Measurements from ENCODE around the gene RREB1.

RREB1 gene

DNA sequence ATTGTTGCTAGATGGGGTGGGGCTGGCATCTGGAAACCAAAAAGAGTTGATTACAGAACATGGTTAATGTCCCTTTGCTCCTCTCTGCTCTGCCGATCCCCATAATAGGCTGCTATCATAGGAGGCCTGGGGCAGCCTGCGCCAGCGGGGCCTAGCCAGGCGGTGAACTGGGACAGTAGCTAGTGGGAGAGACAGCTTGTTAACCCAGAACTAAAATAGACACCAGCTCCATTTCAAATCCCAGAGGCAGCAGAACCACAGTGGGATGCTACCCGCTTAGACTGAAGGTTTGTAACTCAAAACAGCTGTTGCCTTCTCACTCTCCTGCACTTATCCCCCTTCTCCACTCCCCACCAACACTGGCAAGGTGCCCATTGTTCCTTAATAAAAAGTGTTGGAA is 106.7 kb downstream of the RREB1 start:
- Histone ChIP-seq H3K27ac (ENCODE audit: low read depth, low read length) (peak overlapping the region; percentile 91), H3K36me3 (ENCODE audit: control insufficient read depth in 5 of 5, insufficient read depth in 5 of 5, low read length in 5 of 5) (peaks cover 7 to 67% (median 61%) of the 10 kb centered on the region in 5 donors), H3K4me3 (ENCODE audit: low read depth in 1 of 5, low read length in 5 of 5) (no peak overlapping the region), H3K4me1 (ENCODE audit: control insufficient read depth in 5 of 5, insufficient read depth in 5 of 5, low read length in 5 of 5) (peaks cover 4 to 52% (median 37%) of the 10 kb centered on the region in 5 donors), H3K9ac (ENCODE audit: low read length in 5 of 5) (peak overlapping the region in 1 of 5 donors; percentile 23), H3K9me3 (ENCODE audit: control insufficient read depth in 5 of 5, low read length in 5 of 5) (no peaks in the 10 kb centered on the region), H3K27me3 (ENCODE audit: control insufficient read depth in 5 of 5, insufficient read depth in 4 of 5, low read length in 5 of 5) (no peaks in the 10 kb centered on the region)

DNA sequence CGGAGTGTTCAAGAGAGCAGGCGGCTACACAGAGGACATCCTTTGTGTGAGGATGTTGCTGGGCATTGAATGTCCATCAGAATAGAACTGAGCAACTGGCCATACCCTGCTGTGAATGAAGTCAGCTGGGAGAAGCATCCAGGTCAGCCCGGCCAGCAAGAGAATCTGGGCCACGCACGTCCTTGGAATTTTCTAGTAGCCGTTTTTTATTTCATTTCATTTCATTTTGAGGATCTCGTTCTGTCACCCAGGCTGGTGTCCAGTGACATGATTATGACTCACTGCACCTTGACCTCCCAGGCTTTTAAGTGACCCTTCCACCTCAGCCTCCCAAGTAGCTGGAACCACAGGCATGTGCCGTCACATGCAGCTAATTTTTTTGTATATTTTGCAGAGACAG is 107.4 kb downstream of the RREB1 start:
- Histone ChIP-seq H3K27me3 (ENCODE audit: control insufficient read depth in 5 of 5, insufficient read depth in 4 of 5, low read length in 5 of 5) (no peaks in the 10 kb centered on the region), H3K4me3 (ENCODE audit: low read depth in 1 of 5, low read length in 5 of 5) (no peak overlapping the region), H3K9ac (ENCODE audit: low read length in 5 of 5) (no peak overlapping the region), H3K36me3 (ENCODE audit: control insufficient read depth in 5 of 5, insufficient read depth in 5 of 5, low read length in 5 of 5) (peaks cover 7 to 73% (median 61%) of the 10 kb centered on the region in 5 donors), H3K27ac (ENCODE audit: low read depth, low read length) (peak overlapping the region; percentile 91), H3K9me3 (ENCODE audit: control insufficient read depth in 5 of 5, low read length in 5 of 5) (no peaks in the 10 kb centered on the region), H3K4me1 (ENCODE audit: control insufficient read depth in 5 of 5, insufficient read depth in 5 of 5, low read length in 5 of 5) (peaks cover 7 to 57% (median 44%) of the 10 kb centered on the region in 5 donors)

DNA sequence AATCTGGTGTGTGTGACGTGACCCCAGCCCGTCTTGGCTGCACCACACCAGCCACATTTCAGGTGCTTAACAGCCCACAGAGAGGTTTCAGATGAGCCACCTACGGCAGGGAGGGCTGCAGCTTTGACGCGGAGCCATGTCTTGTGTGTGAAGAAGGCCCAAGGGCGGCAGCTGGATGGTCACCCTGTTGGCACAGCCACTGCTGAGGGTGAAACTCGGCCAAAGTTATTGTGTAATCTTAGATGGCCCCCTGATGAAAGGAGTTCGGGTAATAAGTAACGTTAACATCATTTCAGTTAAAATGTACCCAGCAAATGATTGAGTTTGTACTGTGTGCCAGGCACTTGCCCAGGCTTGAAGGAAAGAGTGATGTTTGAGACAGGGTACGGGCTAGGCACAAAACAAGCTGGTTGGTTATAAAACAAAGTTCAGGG is 108.1 kb downstream of the RREB1 start:
- H3K4me1 ChIP-seq (ENCODE audit: control insufficient read depth in 5 of 5, insufficient read depth in 5 of 5, low read length in 5 of 5), result peaks cover 7 to 59% (median 51%) of the 10 kb centered on the region in 5 donors
- peaks cover 6 to 73% (median 59%) of the 10 kb centered on the region in 5 donors for H3K36me3 ChIP-seq (ENCODE audit: control insufficient read depth in 5 of 5, insufficient read depth in 5 of 5, low read length in 5 of 5)
- no peak overlapping the region for H3K4me3 ChIP-seq (ENCODE audit: low read depth in 1 of 5, low read length in 5 of 5)
- peak overlapping the region in 3 of 5 donors; percentile 12 to 48 (median 19) for H3K9ac ChIP-seq (ENCODE audit: low read length in 5 of 5)
- H3K27me3 ChIP-seq (ENCODE audit: control insufficient read depth in 5 of 5, insufficient read depth in 4 of 5, low read length in 5 of 5), result no peaks in the 10 kb centered on the region
- peak overlapping the region; percentile 91 for H3K27ac ChIP-seq (ENCODE audit: low read depth, low read length)
- H3K9me3 ChIP-seq (ENCODE audit: control insufficient read depth in 5 of 5, low read length in 5 of 5), result no peaks in the 10 kb centered on the region

DNA sequence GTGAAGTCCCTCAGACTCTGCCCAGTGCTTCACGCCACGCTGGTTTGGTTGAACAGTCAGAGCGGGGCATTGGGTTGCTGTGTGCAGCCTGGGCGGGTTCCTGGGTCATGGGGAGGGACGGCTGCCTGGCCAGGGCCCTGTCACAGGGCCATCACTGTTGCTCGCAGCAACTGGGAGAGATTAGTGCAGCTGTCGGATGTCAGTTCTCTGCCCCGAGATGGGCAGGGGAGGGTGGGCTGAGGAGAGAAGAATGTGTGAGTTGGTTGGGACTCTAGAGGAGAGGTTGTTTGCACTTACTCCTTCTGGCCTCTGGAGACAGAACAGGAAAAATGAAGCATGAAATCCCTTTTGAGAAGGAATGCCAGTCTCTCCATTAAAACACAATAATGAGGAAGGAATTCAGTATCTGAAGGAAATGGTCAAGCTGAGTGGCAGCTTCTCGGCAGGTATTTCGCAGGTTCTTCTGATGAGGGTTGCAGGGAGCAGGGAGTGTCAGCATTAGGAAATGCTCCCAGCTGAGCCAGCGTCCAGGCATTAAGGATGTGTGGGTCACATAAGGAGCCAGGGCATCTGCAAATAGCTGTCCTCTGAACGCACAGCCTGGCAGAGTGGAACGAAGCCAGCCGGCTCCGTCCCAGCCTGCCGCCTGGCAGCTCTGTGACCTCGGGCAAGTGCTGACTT is 109.3 kb downstream of the RREB1 start:
- H3K4me1 ChIP-seq (ENCODE audit: control insufficient read depth in 5 of 5, insufficient read depth in 5 of 5, low read length in 5 of 5), result peaks cover 7 to 67% (median 58%) of the 10 kb centered on the region in 5 donors

DNA sequence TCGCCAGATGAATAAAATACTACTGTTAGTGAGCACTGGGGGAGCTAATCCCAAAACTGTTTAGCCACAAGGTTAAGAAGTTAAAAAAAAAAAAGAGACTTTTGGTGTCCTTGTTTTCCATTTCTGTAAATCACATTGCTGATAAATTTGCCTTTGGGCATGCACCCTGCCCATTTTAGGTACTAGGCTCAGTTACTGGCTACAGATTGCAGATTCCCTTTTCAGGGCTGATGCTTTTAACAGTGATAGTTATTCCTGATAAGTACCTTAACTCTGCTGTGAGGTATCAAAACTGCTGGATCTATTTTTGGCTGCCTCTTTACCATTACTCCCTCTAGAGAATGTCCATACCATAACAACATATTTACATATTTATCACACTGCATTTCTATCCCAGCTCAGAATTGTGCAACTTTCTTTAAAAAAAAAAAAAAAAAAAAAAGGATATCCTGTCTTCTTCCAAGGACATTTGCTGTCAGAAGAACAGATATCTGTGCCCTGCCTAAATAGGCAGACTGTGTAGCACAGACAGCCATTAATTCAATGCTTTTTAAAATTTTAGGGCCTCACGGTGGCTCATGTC is 110.7 kb downstream of the RREB1 start:
- no peak overlapping the region for H3K9ac ChIP-seq (ENCODE audit: low read length in 5 of 5)
- H3K27ac ChIP-seq (ENCODE audit: low read depth, low read length), result peak overlapping the region; percentile 91
- peaks cover 7 to 67% (median 62%) of the 10 kb centered on the region in 5 donors for H3K4me1 ChIP-seq (ENCODE audit: control insufficient read depth in 5 of 5, insufficient read depth in 5 of 5, low read length in 5 of 5)
- H3K27me3 ChIP-seq (ENCODE audit: control insufficient read depth in 5 of 5, insufficient read depth in 4 of 5, low read length in 5 of 5), result no peaks in the 10 kb centered on the region
- no peak overlapping the region for H3K4me3 ChIP-seq (ENCODE audit: low read depth in 1 of 5, low read length in 5 of 5)
- no peaks in the 10 kb centered on the region for H3K9me3 ChIP-seq (ENCODE audit: control insufficient read depth in 5 of 5, low read length in 5 of 5)
- peaks cover 3 to 58% (median 42%) of the 10 kb centered on the region in 5 donors for H3K36me3 ChIP-seq (ENCODE audit: control insufficient read depth in 5 of 5, insufficient read depth in 5 of 5, low read length in 5 of 5)

More for the DNA sequence above, 109.3 kb downstream of the RREB1 start:
- H3K27ac ChIP-seq (ENCODE audit: low read depth, low read length), result peak overlapping the region; percentile 91
- H3K9ac ChIP-seq (ENCODE audit: low read length in 5 of 5), result peak overlapping the region in 2 of 5 donors; percentile 14 to 19
- no peaks in the 10 kb centered on the region for H3K27me3 ChIP-seq (ENCODE audit: control insufficient read depth in 5 of 5, insufficient read depth in 4 of 5, low read length in 5 of 5)
- no peaks in the 10 kb centered on the region for H3K9me3 ChIP-seq (ENCODE audit: control insufficient read depth in 5 of 5, low read length in 5 of 5)
- peaks cover 3 to 64% (median 47%) of the 10 kb centered on the region in 5 donors for H3K36me3 ChIP-seq (ENCODE audit: control insufficient read depth in 5 of 5, insufficient read depth in 5 of 5, low read length in 5 of 5)
- no peak overlapping the region for H3K4me3 ChIP-seq (ENCODE audit: low read depth in 1 of 5, low read length in 5 of 5)

DNA sequence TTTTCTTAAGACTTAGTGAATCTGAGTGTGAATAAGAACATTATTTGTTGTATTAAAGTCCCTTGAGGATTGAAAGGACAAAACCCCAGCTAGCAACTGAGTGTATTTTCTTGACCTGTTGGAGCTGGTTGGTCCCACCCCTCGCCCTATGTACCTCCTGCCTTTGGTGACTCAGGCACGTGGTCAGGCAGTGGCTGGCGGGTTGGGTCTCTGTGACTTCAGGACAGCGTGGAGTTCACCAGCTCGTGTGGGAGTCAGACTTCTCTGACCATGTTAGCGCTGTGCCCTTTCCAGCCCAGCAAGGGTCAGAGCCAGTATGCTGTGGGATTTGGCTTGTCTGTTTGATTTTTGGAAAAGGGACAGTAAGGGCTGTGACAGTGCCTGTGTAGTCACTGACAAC is 111.5 kb downstream of the RREB1 start:
- H3K4me1 ChIP-seq (ENCODE audit: control insufficient read depth in 5 of 5, insufficient read depth in 5 of 5, low read length in 5 of 5), result peaks cover 7 to 67% (median 62%) of the 10 kb centered on the region in 5 donors
- H3K27me3 ChIP-seq (ENCODE audit: control insufficient read depth in 5 of 5, insufficient read depth in 4 of 5, low read length in 5 of 5), result no peaks in the 10 kb centered on the region
- H3K27ac ChIP-seq (ENCODE audit: low read depth, low read length), result peak overlapping the region; percentile 85
- peak overlapping the region in 3 of 5 donors; percentile 1 to 37 (median 7) for H3K9ac ChIP-seq (ENCODE audit: low read length in 5 of 5)
- no peaks in the 10 kb centered on the region for H3K9me3 ChIP-seq (ENCODE audit: control insufficient read depth in 5 of 5, low read length in 5 of 5)
- peaks cover 3 to 51% (median 35%) of the 10 kb centered on the region in 5 donors for H3K36me3 ChIP-seq (ENCODE audit: control insufficient read depth in 5 of 5, insufficient read depth in 5 of 5, low read length in 5 of 5)
- no peak overlapping the region for H3K4me3 ChIP-seq (ENCODE audit: low read depth in 1 of 5, low read length in 5 of 5)

DNA sequence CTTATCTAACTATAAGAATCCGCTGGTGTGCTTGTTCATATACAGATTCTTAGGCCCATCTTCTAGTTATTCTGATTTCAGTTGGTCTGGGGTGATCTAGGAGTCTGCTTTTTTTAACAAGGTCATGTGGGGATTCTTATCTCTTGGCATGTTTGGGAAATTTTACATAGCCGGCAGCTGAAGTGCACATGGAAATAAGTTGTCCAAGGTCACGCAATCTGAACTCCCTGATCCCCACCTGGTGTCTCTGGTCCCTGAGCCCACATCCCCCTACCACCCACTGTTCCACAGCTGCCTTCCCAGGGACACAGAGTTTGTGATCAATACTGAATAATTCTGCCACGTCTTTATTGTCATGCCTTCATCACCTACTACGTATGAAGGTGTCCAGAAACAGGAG is 114.4 kb downstream of the RREB1 start:
- Histone ChIP-seq H3K36me3 (ENCODE audit: control insufficient read depth in 5 of 5, insufficient read depth in 5 of 5, low read length in 5 of 5) (peaks cover 9 to 52% (median 37%) of the 10 kb centered on the region in 5 donors), H3K27ac (ENCODE audit: low read depth, low read length) (peak overlapping the region; percentile 46), H3K9ac (ENCODE audit: low read length in 5 of 5) (no peak overlapping the region), H3K9me3 (ENCODE audit: control insufficient read depth in 5 of 5, low read length in 5 of 5) (no peaks in the 10 kb centered on the region), H3K4me3 (ENCODE audit: low read depth in 1 of 5, low read length in 5 of 5) (no peak overlapping the region), H3K4me1 (ENCODE audit: control insufficient read depth in 5 of 5, insufficient read depth in 5 of 5, low read length in 5 of 5) (peaks cover 5 to 51% (median 41%) of the 10 kb centered on the region in 5 donors), H3K27me3 (ENCODE audit: control insufficient read depth in 5 of 5, insufficient read depth in 4 of 5, low read length in 5 of 5) (no peaks in the 10 kb centered on the region)

DNA sequence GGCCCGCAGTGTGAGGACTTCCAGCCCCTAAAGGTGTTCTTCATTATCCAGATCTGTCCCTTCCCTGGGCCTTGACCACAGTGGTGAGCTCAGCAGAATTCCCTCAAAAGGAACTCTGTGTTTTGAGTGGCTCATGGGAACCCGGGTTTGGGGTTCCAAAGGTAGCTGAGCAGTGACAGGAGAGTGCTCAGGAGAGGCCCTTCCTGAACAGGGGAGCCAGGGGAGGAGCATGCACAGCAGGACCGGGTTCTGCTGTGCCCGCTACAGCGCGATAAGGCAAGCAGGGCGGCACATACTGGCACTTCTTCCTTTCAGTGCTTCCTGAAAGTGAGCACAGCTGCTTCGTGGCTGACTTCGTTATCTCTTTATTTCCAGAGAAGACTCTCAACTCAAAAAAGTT is 117.0 kb downstream of the RREB1 start:
- peaks cover 13 to 70% (median 55%) of the 10 kb centered on the region in 5 donors for H3K36me3 ChIP-seq (ENCODE audit: control insufficient read depth in 5 of 5, insufficient read depth in 5 of 5, low read length in 5 of 5)
- peak overlapping the region; percentile 13 for H3K27ac ChIP-seq (ENCODE audit: low read depth, low read length)
- peaks cover 5 to 27% (median 17%) of the 10 kb centered on the region in 5 donors for H3K4me1 ChIP-seq (ENCODE audit: control insufficient read depth in 5 of 5, insufficient read depth in 5 of 5, low read length in 5 of 5)
- no peak overlapping the region for H3K4me3 ChIP-seq (ENCODE audit: low read depth in 1 of 5, low read length in 5 of 5)
- no peaks in the 10 kb centered on the region for H3K9me3 ChIP-seq (ENCODE audit: control insufficient read depth in 5 of 5, low read length in 5 of 5)
- no peaks in the 10 kb centered on the region for H3K27me3 ChIP-seq (ENCODE audit: control insufficient read depth in 5 of 5, insufficient read depth in 4 of 5, low read length in 5 of 5)
- H3K9ac ChIP-seq (ENCODE audit: low read length in 5 of 5), result no peak overlapping the region

DNA sequence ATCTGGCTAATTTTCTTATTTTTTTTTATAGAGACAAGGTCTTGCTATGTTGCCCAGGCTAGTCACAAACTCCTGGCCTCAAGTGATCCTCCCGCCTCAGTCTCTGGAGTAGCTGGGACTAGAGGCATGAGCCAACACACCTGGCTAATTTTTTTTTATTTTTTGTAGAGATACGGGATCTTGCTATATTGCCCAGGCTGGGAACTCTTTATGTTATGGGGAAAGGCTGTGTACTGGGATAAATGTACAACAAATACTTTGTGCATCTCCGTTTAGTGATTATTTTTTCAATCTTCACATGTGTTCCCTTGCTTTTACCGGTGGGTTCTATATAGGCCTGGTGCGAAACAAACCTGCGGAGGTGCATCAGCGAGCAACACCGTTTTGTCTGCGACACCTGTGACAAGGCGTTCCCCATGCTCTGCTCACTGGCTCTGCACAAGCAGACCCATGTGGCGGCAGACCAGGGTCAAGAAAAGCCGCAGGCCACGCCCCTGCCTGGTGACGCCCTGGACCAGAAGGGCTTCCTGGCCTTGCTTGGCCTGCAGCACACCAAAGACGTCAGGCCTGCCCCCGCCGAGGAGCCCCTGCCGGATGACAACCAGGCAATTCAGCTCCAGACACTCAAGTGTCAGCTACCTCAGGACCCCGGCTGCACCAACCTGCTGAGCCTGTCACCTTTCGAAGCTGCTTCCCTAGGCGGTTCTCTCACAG is 121.1 kb downstream of the RREB1 start:
- peaks cover 0 to 9% (median 3%) of the 10 kb centered on the region in 5 donors for H3K4me1 ChIP-seq (ENCODE audit: control insufficient read depth in 5 of 5, insufficient read depth in 5 of 5, low read length in 5 of 5)
- peaks cover 10 to 83% (median 76%) of the 10 kb centered on the region in 5 donors for H3K36me3 ChIP-seq (ENCODE audit: control insufficient read depth in 5 of 5, insufficient read depth in 5 of 5, low read length in 5 of 5)
- no peak overlapping the region for H3K4me3 ChIP-seq (ENCODE audit: low read depth in 1 of 5, low read length in 5 of 5)
- H3K9ac ChIP-seq (ENCODE audit: low read length in 5 of 5), result no peak overlapping the region
- no peaks in the 10 kb centered on the region for H3K9me3 ChIP-seq (ENCODE audit: control insufficient read depth in 5 of 5, low read length in 5 of 5)
- no peak overlapping the region for H3K27ac ChIP-seq (ENCODE audit: low read depth, low read length)
- H3K27me3 ChIP-seq (ENCODE audit: control insufficient read depth in 5 of 5, insufficient read depth in 4 of 5, low read length in 5 of 5), result no peaks in the 10 kb centered on the region

All from subcutaneous abdominal adipose tissue (tissue), 5 donors.